Lower leg skin (tissue), 3 donors: ENCODE measurements around the gene OR6C76.

Source experiments
- CTCF ChIP-seq, 3 donors: fragments of 450-650 bp; IDR thresholded peaks; one replicate each; pipeline ENCODE4 v1.5.1; 2016; ENCODE audit warnings: antibody characterized with exemption in 3 of 3, mild to moderate bottlenecking in 3 of 3, moderate library complexity in 2 of 3
- POLR2A ChIP-seq, 2 donors: fragments of 450-650 bp; IDR thresholded peaks; one replicate each; pipeline ENCODE4 v1.6.1; 2016 to 2017; ENCODE audit warnings: antibody characterized with exemption in 2 of 2, mild to moderate bottlenecking in 1 of 2, moderate library complexity in 1 of 2

GRCh38 chr12:55392032-55392795, 33.8 kb upstream of the OR6C76 start:
- TF ChIP-seq CTCF (IDR thresholded peaks at IDR 0.05) (no peak), POLR2A (IDR thresholded peaks at IDR 0.05) (no peak)
